ENCODE measurements around the gene ZNF326.
A peak's percentile ranks its signal among the peaks of the same experiment; 100 is the strongest.
"Not testable (repeated sequence)": the region's sequence is repeated elsewhere in the genome, so short reads cannot be mapped to it uniquely, and the experiment has no call there.

Gene ZNF326

GRCh38 chr1:89998306-89998705, 3.4 kb downstream of the ZNF326 start:
- no peak for DNase-seq

GRCh38 chr1:89999208-89999607, 4.3 kb downstream of the ZNF326 start:
- no peak for DNase-seq

GRCh38 chr1:89999628-90000027, 4.7 kb downstream of the ZNF326 start:
- DNase-seq, result no peak

GRCh38 chr1:90000934-90001676, 6.2 kb downstream of the ZNF326 start:
- DNase-seq, result peak; percentile 40

GRCh38 chr1:90007979-90008404, 13.1 kb downstream of the ZNF326 start:
- peak; percentile 30 for DNase-seq

GRCh38 chr1:90012300-90012699, 17.4 kb downstream of the ZNF326 start:
- no peak for DNase-seq

GRCh38 chr1:90023691-90024090, 28.8 kb downstream of the ZNF326 start:
- no peak for DNase-seq

GRCh38 chr1:90027281-90027680, 32.4 kb downstream of the ZNF326 start:
- no peak for DNase-seq

- DNase-seq, result no peak
Measured at GRCh38 chr1:90039652-90040051, 44.7 kb downstream of the ZNF326 start.

- DNase-seq, result no peak
Measured at GRCh38 chr1:90043586-90043985, 48.7 kb downstream of the ZNF326 start.

GRCh38 chr1:90044346-90044745, 49.4 kb downstream of the ZNF326 start:
- no peak for DNase-seq

GRCh38 chr1:90045853-90046563, 51.1 kb downstream of the ZNF326 start:
- peak; percentile 63 for DNase-seq

- no peak for DNase-seq
Measured at GRCh38 chr1:90046635-90047034, 51.7 kb downstream of the ZNF326 start.

GRCh38 chr1:90048043-90048442, 53.1 kb downstream of the ZNF326 start:
- no peak for DNase-seq

GRCh38 chr1:90062700-90063643, 68.1 kb downstream of the ZNF326 start:
- not testable (repeated sequence) for DNase-seq

- not testable (repeated sequence) for DNase-seq
Measured at GRCh38 chr1:90064109-90064508, 69.2 kb downstream of the ZNF326 start.

- DNase-seq, result no peak
Measured at GRCh38 chr1:90067194-90067931, 72.5 kb downstream of the ZNF326 start.

GRCh38 chr1:90068611-90069280, 73.8 kb downstream of the ZNF326 start:
- DNase-seq, result no peak

GRCh38 chr1:90074137-90074536, 79.2 kb downstream of the ZNF326 start:
- no peak for DNase-seq

- no peak for DNase-seq
Measured at GRCh38 chr1:90074566-90074965, 79.7 kb downstream of the ZNF326 start.

- DNase-seq, result no peak
Measured at GRCh38 chr1:90074970-90075391, 80.1 kb downstream of the ZNF326 start.

- DNase-seq, result no peak
Measured at GRCh38 chr1:90083995-90084394, 89.1 kb downstream of the ZNF326 start.

Measured in hematopoietic multipotent progenitor cell treated with erythropoietin and hydrocortisone succinate and interleukin-3 and kit ligand, for 6 days (in vitro differentiated cells).